Renal cortex interstitium (tissue), 11 donors: Measurements from ENCODE around the gene MYL12A. TPM values are rescaled to one million over a fixed set of nuclear protein-coding genes. Genes with fewer than 3 reads are reported as not detected.
"Not testable (repeated sequence)": the region's sequence is repeated elsewhere in the genome, so short reads cannot be mapped to it uniquely, and the experiment has no call there.

Experiments
- DNase-seq, 11 donors: peaks; one replicate each; pipeline ENCODE4 v3.0.0-alpha.2; 2013; ENCODE audit warnings: low read depth in 9 of 11, low spot score in 4 of 11; ENCODE audit errors: extremely low read depth in 1 of 11
- polyA plus RNA-seq, 3 donors: library from polyadenylated mRNA; unstranded; fragments of 120-200 nt; gene quantifications; one replicate each; pipeline ENCODE4 v1.2.1, GENCODE V29; 2013; ENCODE audit not compliant: insufficient read length in 3 of 3

MYL12A gene
- polyA plus RNA-seq, 3 donors: 360 to 475 (median 421) TPM

DNA sequence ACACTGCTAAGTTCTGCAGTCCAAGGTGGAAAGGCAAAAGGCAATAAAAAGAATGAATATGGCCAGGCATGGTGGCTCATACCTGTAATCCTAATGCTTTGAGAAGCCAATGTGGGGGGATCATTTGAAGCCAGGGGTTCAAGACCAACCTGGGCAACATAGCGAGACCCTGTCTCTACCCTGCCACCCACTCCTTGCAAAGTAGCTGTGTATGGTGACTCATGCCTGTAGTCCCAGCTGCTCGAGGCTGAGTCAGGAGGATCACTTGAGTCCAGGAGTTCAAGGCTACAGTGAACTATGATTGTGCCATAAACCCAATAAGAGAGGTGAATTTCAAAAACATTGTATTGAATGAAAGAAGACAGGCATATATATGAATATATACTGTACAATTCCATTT is 16.8 kb downstream of the MYL12A start:
- DNase-seq: no peak

DNA sequence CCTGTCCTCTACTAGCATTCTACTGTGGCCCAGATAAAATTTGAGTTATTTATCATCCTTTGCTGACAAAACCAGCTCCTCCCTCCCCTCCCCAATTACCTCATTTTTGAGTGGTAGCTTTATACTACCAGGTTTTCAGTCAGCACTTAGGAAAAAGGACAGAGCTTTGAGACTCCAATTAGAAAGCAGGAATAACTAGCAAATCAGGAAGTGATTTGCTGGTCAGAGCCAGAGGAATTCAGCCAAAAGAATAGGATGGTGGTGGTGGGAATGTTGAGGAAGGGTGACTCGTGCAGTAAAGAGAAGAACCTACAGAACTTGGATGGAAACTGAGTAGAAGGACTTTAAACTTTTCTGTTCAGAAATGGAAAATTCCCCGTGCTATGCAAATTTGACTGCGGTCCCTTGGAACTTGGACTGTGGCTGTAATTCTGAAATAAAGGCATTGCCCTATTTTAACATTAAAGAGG is 18.0 kb downstream of the MYL12A start:
- DNase-seq: no peak

DNA sequence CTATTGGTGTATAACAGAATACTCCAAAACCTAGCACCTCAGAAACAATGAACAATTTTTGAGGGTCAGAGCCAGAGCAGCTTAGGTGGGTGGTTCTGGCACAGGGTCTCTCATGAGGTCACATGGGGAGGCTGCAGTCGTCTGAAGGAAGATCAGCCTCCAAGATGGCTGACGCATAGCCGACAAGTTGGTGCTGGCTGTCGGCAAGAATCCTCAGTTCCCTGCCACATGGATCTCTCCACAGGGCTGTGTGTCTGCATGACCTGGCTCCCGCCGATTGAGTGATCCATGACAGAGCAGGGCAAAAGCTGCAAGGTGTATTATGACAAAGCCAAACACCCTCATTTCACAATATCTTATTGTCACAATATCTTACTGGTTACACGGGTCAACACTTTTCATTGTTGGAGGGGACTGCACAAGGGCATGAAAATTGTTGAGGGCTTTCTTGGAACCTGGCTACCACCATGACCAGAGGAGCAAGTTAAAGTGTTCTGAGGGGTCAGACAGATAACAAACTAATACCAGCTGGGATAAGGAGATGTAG is 18.5 kb downstream of the MYL12A start:
- DNase-seq: no peak

GRCh38 chr18:3268306-3268705 is 20.7 kb downstream of the MYL12A start:
- DNase-seq: no peak

DNA sequence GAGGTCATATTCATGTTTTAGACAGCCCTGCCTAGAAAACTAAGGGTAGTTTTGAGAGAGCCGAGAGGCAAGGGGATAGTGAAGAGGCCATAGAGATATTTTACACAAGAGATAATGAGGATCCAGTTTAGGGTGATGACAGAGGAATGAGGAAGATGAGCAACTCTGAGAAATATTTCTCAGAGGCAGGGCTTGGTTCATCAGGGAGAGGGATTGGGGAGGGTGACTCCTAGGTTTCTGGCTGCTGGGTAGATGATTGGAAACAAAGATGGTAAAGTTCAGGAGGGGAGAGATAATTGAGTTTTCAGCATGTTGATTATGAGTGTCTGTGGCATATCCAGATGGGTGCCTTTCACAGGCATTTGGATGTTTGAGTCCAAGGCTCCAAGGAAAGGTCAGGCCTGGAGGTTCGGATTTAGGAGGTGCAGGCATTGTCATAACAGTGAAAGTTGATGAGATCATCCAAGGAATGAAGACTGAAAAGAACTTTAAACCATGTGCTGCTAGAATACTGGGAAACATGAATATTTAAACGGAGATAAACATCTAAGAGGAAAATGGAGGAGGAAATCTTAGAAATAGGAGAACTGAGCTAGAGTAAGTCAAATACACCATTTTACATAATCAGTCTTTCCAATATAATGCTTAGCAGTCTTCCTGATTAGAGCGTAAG is 21.8 kb downstream of the MYL12A start:
- DNase-seq: no peak

GRCh38 chr18:3269914-3270299 is 22.3 kb downstream of the MYL12A start:
- DNase-seq: no peak

GRCh38 chr18:3273042-3273441 is 25.4 kb downstream of the MYL12A start:
- no peak for DNase-seq

DNA sequence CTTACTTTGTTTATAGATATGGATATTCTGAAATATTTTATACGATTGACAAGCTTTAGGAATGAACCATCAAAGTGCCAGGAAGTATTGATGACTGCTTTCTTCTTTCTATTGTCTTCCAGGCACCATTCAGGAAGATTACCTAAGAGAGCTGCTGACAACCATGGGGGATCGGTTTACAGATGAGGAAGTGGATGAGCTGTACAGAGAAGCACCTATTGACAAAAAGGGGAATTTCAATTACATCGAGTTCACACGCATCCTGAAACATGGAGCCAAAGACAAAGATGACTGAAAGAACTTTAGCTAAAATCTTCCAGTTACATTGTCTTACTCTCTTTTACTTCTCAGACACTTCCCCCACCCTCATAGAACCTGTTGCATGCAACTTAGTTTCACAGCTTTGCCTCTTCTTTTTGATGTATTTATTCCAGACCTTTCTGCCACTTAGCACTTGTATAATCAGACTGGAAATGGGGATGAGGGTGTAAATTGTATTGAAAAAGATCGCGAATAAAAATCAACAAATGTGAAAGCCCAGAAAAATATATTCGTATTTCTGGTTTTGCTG is 30.1 kb downstream of the MYL12A start:
- DNase-seq: not testable (repeated sequence)

DNA sequence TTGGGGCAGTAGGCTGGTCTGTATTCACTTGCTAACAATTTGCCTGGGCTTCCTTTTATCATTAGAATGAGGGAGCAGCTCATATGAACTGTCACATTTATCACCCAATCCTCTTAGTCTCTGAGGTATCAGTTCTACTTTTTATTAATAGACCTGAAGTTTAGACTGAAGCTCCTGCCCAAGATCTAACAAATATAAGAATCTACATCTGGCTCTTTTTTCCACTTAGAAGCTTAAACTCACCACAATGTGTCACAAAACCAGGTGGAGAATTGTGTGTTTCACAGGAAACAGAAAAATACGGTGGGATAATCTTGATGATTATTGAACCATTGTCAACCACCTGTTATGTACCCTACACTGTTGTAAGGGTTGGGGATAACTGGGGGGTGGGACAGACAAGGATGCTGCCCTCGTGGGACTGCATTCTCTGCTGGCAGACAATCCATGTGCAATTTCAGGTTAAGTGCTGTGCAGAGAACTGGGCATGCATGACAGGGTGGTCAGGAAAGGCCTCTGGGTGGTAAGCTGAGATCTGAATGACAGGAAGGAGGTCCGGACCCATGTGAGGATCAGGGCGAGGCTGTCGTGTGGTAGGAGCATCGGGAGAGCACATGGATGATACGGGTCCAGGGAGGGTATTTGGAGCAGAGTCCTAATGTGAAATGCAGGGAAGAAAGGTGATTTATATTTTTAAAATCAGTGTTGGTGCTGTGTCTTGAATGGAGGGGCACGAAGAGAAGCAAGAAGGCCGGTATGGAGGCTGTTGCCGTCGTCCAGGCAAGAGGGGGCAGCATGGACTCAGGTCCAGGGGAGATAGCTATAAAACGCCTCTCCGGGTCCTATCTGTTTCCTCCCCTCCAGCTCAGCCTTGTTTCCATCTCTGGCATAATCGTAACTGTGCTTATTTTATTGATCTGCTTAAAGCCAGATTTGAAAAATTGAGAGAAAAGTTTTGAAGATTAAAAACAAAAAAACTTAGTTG is 31.9 kb downstream of the MYL12A start:
- DNase-seq: no peak

DNA sequence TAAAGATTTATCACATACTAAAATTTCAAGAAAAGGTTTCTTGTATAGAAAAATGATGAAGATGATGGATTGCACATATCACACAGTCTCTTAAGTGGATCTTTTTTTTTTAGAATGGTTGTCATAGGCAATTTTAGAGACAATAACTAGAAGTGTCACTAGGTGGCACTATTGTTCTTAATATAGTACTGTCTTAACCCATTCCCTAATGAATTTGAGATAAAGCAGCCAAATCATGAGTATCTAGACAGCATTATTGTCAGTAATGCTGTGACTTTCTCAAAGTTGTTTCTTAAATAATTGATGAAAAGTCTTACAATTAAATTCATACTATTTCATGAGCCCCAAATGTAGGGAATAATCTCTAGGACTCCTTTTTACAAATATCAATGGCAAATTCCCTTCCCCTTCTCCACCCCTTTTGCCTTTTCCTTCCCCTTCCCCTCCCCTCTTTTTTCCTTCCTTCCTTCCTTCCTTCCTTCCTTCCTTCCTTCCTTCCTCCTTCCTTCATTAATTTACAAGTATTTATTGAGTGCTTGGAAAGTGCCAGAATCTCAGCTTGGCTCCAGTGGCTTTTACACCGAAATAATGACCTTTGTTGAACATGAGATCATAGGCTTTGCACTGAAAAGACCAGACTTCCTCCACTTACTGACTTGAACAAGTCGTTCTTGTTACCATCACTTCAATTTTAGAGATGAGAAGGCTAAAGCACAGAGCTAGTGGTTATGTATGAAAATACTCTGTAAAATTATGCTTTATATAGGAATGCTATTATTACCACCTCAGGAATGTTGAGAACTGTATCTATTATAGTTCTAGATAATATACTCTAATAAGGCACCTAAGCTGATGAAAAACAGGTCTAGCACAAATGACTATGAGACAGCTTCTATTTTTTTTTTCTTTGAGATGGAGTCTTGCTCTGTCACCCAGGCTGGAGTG is 34.1 kb downstream of the MYL12A start:
- peak in 8 of 11 donors; percentile 63 to 82 (median 71) for DNase-seq

DNA sequence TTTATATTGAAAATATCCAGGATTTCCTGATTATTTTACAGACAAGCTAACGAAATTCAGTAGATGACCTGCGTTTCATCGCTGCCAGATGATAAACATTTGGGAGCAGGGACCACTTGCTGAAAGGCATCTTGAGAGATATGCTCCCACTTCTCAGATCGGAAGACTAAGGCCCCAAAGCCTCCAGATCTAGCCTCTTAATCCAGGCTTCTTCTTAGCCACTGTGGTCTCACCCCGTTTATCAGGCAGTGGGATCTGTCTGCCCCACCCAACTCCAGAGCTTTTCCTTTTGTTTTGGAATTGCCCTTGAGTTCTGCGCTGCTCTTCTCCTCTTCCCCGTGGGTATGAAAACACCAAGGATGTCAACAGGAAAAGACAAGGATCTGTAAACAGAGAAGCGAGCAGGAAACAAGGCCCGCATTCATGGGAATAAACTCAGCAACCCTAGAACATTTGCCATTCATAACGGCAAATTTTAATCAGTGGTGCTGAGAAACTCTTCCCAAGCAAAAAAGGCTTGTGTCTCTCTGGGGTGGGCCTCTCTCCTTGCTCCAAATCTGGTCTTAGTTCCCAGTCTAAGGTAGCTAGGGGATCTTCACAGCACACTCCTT is 35.8 kb downstream of the MYL12A start:
- DNase-seq: no peak

GRCh38 chr18:3283908-3284307 is 36.3 kb downstream of the MYL12A start:
- DNase-seq: no peak

DNA sequence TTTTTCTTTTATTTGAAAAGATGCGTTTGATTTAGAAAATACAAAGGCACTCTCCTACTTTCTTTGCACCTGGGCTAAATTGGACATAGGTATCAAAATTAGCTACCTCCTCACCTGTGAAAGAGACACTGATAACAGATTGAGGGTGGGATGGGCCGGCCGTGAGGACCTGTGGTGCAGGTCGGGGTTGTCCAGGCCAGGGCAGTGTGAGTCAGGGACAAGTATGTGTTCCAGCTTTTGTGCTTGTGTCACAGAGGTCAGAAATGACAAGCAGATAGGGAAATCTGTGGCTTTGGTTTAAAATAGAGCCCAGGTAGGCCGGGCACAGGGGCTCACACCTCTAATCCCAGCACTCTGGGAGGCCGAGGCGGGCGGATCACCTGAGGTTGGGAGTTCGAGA is 36.9 kb downstream of the MYL12A start:
- DNase-seq: no peak

DNA sequence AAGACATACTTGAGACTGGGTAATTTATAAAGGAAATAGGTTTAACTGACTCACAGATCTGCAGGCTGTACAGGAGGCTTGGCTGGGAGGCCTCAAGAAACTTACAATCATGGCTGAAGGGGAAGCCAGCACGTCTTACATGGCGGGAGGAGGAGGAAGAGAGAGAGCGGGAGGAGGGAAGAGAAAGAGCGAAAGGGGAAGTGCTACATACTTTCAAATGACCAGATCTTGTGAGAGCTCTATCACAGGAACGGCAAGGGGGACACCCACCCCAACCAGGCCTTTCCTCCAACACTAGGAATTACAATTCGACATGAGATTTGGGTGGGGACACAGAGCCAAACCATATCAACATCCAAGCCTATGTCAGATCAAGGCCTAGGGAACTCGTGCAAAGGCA is 38.6 kb downstream of the MYL12A start:
- DNase-seq: no peak

DNA sequence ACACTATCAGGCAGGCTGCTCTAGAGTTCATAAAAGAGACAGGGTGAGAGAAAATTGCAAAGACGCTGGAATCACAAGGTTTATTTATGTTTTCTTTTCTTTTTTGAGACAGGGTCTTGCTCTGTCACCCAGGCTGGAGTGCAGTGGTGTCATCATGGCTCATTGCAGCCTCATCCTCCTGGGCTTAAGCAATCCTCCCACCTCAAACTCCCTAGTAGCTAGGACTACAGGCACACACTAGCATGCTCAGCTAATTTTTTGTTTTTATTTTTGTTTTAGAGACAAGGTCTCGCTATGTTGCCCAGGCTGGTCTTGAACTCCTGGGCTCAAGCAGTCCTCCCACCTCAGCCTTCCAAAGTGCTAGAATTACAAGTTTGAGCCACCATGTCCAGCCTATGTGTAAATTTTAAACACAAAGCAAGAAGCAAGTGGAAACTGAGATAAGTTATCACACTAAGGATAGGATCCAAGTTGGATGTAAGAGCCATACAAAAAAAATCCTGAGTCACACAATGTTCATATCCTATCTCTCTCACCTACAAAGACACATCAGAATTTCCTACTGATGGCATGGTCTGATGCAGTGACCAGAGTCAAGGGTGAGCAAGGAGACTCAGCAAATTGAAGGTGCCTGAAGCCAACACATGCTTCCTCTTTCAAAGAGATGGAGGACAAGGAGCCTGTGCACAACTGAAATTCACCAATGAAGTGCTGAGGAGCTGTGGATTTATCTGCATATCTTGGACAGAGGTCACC is 45.8 kb downstream of the MYL12A start:
- DNase-seq: no peak

DNA sequence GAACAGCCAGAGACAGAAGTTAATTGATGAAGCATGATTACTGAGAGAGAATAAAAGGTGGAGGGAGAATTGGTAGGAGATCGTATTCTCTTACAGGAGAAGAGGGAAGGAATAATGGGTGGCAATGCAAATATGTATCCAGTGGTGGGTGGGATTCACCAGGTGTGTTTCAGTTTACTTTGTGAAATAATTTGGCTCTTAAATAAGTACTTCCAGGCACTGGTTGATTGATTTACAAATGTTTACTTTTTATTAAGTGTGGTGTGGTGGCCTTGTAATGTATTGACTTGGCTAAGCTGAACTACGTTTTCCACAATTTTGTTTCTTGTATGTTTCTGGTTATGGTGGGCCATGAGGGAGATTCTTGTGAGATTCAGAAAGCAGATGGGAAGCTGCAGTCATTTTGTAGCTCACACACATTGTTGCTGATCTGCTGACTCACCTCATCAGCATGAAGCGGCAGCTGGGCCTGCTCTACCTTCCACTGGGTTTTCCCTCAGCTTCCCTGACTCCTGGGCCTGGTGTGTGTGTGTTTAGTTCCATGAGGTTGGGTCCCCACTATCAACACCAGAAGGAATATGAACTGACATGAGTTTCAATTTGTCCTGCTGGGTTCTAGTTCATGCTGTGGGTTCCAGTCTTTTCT is 47.0 kb downstream of the MYL12A start:
- no peak for DNase-seq
